Stimulated activated CD4-positive, alpha-beta T cell treated with anti-CD3 and anti-CD28 coated beads, Interleukin-4, amount 100 ng/mL, for 24 hours (primary cell): ENCODE data around the gene FEM1A.
A peak's percentile ranks its signal among the peaks of the same experiment; 100 is the strongest.
"Not testable (repeated sequence)": the region's sequence is repeated elsewhere in the genome, so short reads cannot be mapped to it uniquely, and the experiment has no call there.

Experiments
- DNase-seq: peaks from one replicate; pipeline ENCODE4 v3.0.0-alpha.2; 2020

FEM1A gene

GRCh38 chr19:4791183-4792018 is at the start of gene FEM1A:
TSS of gene FEM1A (plus strand) at chr19:4791734. CDS start at chr19:4791855, 121 bp downstream.
- peak; percentile 99 for DNase-seq

GRCh38 chr19:4742723-4743646 is 48.5 kb upstream of the FEM1A start:
- DNase-seq = no peak

GRCh38 chr19:4744451-4745174 is 46.9 kb upstream of the FEM1A start:
- no peak for DNase-seq

- not testable (repeated sequence) for DNase-seq
These were observed 46.4 kb upstream of the FEM1A start for GRCh38 chr19:4745175-4745574.

- no peak for DNase-seq
These were observed 45.5 kb upstream of the FEM1A start for GRCh38 chr19:4745986-4746385.

- DNase-seq = no peak
These were observed 43.3 kb upstream of the FEM1A start for GRCh38 chr19:4748185-4748584.

GRCh38 chr19:4748589-4748988 is 42.9 kb upstream of the FEM1A start:
- DNase-seq = no peak

GRCh38 chr19:4749870-4750590 is 41.5 kb upstream of the FEM1A start:
- DNase-seq = no peak

- DNase-seq = no peak
These were observed 37.3 kb upstream of the FEM1A start for GRCh38 chr19:4754248-4754647.

- DNase-seq = no peak
These were observed 36.1 kb upstream of the FEM1A start for GRCh38 chr19:4755459-4755858.

- no peak for DNase-seq
These were observed 33.5 kb upstream of the FEM1A start for GRCh38 chr19:4758082-4758481.

GRCh38 chr19:4758659-4759058 is 32.9 kb upstream of the FEM1A start:
- no peak for DNase-seq

GRCh38 chr19:4759388-4760284 is 31.9 kb upstream of the FEM1A start:
- peak; percentile 62 for DNase-seq

GRCh38 chr19:4760285-4760650 is 31.3 kb upstream of the FEM1A start:
- DNase-seq = no peak

- no peak for DNase-seq
These were observed 28.5 kb upstream of the FEM1A start for GRCh38 chr19:4763021-4763420.

GRCh38 chr19:4764393-4764660 is 27.2 kb upstream of the FEM1A start:
- DNase-seq = no peak

GRCh38 chr19:4768934-4769777 is 22.4 kb upstream of the FEM1A start:
- DNase-seq = peak; percentile 81

GRCh38 chr19:4772566-4772965 is 19.0 kb upstream of the FEM1A start:
- no peak for DNase-seq

- DNase-seq = no peak
These were observed 18.4 kb upstream of the FEM1A start for GRCh38 chr19:4773047-4773640.

GRCh38 chr19:4774136-4774535 is 17.4 kb upstream of the FEM1A start:
- DNase-seq = no peak
